Measurements from ENCODE around the gene ANKRD33B.

ANKRD33B gene

DNA sequence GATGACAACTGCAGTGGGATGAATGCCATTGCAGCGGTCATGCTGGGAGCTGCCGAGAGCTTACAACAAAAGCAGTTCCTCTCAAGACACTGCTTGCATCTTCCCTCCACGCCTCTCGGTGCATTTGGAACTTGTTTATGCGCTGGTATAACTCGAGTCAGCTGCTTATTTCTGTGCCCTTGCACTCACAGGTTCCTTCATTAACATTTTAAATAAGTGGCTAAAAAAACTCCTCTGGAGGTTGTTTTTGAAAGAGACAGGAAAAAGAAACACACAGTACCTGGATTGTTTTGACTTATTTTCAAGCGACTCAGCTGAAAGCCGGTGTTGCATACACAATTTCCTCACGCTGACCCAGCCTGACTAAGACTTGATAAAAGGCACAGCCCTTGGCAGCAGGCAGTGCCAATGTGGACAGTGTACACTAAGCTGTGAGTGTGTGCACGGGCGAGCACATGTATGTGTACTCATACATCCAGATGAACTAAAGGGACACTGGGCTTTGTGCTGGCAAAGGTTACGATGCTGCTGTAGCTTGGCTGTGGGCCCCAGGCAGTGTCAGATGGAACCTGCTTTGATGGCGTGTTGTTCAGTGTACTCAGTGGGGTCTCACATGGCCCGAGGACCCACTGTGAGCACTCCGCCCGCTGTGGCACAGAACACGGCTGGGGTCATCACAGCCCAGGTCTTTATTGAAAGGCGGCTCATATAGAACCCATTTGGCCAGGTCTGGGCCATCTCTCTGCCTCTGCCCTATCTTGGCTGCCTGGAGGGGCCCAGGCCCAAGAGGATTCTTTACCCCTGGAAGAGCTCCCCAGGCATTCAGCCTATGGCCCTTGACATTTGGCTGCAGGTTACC lies 92.3 kb downstream of the ANKRD33B start:
- DNase-seq (ENCODE audit: low read depth, low spot score), result no peak

DNA sequence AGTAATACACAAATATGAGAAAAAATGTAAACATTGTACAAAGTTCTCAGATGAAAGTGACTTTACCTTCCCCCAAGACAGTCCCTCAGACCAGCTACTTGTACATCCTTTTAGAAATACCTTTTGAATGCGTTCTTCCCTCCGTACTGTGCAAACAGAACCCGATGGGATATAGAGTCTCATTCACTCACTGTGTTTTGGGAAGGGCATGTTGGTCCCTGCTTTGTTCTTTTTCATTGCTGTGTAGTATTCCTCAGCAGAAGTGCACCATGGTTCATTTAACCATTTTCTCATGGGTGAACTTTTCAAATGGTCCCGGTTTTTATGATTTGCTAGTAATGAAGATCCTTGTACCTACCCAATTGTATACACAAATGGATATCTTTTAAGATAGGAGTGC lies 94.4 kb downstream of the ANKRD33B start:
- DNase-seq (ENCODE audit: low read depth, low spot score), result no peak

GRCh38 chr5:10660135-10660534 lies 96.3 kb downstream of the ANKRD33B start:
- no peak for DNase-seq (ENCODE audit: low read depth, low spot score)

GRCh38 chr5:10660720-10661387 lies 97.0 kb downstream of the ANKRD33B start:
- DNase-seq (ENCODE audit: low read depth, low spot score), result no peak

DNA sequence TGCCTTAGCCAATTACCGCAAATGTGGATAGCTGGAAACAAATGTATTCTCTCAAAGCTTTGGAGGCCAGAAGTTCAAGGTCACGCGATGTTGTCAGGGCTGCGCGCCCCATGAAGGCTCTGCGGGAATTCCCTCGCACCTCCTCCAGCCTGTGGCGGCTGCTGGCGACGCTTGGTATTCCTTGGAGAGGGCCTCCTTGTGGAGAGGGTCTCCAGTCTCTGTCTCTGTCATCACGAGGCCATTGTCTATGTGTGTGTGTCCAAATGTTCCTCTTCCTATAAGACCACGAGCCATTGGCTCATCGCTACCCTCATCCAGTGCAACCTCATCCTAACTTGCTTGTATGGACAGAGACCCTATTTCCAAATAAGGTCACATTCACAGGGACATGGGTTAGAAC lies 97.5 kb downstream of the ANKRD33B start:
- DNase-seq (ENCODE audit: low read depth, low spot score), result no peak

DNA sequence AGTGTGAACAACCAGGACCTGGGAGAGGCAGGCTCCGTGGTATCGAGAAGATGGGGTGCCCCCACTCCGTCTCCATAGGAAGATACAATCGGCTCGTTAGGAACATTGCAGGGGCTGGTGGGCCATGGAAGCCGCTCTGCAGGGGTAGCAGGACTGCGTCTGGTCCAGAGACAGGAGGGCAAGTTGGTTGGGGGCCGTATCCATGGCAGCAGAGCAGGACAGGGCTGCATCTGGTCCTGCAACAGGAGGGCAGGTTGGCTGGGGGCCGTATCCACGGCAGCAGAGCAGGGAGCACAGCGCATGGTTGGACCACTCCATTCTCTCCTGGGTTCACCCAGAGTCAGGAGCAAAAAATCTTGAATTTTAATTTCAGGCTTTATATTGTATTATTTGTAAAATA lies 98.2 kb downstream of the ANKRD33B start:
- no peak for DNase-seq (ENCODE audit: low read depth, low spot score)

DNA sequence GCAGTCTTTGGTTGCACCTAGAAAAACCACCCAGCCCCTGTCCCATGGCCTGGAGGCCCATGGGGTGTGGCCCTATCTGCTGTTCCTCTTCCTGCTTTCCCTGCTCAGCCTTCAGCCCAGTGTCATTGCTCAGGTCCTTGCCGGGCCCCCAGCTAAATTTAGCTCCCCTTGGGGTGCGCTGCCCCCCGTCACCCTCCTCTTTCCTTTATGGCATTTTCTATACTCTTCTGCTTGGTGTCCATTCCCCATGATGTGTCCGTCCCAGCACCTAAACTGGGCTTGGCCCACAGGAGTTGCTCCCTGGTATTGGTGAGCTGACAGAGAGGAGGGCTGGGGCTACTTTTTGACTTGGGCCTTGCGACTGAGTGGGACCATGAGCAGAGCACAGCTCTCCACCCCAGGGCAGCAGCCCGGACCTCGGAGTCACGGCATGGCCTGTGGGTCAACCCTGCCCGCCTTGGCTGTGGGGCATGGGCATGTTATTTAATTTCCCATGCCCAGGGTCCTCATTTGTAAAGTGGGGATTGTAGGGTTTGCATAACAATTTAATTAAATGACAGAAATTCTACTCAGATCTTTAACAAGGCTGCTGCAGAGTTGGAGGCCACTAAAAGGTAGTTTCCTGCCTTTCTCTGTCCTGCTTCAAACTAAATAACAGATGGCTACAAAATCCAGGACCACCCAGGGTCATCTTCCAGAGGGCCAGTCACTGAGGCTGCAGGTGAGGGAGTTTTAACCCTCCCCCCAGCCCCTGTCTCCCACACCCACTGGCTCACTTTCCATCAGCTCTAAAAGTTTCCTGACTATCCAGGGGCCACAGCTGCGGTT lies 99.0 kb downstream of the ANKRD33B start:
- no peak for DNase-seq (ENCODE audit: low read depth, low spot score)

DNA sequence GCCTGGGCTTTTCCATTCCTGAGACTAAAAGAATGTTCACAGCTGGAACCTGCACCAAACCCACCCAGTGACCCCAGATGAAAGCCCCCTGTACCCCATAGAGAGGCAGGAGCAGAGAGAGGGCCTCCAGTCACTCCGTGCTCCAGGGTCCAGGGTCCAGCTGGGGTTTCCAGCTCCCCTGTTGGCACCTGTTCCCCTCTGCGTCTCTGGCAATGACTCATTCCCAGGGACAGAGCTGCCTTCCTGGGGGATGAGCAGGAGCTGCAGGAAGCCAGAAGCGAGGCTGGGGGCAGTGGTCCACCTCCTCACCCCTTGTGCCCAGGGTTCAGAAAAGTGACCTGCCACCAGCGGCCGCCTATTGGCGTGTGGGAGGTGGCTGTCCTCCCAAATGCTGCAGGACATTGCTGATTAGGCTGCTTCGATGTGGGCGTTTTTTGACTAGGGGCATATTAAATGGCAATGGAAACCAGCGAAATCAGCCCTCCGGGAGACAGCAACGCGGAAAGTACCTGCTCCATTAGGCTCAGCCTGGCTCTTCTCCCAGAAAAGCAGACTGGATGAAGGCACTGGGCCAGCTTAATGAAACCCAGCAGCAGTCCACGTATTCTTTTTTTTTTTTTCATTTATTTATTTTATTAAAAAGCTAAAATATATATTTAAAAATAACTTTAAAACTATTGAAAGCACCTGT lies 99.8 kb downstream of the ANKRD33B start:
- DNase-seq (ENCODE audit: low read depth, low spot score), result peak; percentile 72

DNA sequence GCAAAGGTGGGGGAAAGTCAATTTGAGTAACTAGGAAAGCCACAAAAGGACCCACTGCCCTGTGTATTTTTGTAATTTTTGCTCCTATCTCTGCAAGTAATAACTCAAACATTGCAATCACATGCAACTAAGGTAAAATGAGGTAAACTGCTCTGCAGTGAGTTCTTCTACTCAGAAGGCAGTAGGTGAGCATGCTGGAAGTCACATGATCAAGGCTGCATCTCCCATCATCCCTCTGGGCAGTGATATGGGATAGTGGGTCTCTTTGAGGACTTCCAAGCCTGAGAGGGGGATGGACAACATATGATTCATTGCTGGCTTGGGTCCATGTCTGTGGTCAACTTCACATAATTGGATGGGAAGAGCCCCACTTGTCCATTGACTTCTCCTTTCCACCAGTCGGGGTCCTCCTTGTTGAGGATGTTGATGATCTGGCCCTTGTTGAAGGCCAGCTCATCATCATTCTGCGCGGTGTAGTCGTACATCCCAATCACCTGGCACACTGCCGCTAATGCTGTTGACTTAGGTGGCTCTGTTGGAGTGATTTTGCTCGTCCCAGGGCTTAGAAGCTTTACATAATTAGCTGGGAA lies 100.4 kb downstream of the ANKRD33B start:
- peak; percentile 42 for DNase-seq (ENCODE audit: low read depth, low spot score)

DNA sequence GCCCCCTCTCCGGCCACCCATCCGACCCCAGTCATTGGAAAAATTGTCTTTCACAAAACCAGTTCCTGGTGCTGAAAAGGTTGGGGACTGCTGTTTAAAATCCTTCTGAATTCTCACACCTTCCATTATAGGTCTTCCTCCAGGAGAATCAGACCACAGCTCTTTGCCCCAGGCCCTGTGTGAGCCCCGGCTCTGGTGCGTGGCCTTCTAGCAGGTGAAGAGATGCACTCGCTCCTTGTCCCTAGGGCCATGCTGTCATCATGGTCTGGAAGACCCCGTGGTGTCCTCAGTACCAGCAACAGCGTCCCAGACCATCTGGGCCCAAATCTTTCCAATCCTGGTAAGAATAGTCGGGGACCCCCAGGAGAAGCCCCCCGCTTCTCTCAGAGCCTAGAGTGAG lies 101.9 kb downstream of the ANKRD33B start:
- no peak for DNase-seq (ENCODE audit: low read depth, low spot score)

DNA sequence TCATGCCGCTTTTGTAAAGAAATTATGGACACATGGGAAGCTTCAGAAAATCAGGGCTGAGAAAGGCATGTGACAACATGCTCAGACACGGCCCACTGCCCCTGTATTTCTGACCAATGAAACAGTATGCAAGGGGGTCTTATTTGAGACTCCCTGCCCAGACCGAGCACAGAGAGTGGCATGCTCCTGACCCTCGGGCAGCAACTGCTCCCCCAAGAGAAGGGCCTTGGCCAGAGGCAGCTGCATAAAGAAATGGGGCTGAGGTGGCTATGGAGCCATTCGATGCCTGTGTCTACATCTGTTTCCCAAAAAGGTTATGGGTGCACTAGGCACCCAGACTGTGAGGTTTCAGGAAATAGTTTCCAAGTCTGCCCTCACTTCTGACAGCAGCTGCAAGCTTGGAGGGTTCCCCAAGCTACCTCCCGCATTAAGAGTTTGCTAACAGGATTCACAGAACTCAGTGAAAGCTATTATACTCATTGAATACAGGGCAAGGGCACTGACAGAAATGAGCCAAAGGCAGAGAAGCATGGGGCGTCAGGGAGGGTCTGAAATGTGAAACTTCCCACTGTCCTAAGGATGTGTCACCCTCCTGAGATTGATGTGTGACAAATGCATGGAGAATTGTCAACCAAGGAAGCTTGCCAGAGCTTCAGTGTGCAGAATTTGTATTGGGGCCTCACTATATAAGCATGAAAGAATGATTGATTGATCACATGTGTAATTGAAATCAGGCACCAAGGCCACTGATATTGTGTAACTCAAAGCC lies 102.8 kb downstream of the ANKRD33B start:
- no peak for DNase-seq (ENCODE audit: low read depth, low spot score)

DNA sequence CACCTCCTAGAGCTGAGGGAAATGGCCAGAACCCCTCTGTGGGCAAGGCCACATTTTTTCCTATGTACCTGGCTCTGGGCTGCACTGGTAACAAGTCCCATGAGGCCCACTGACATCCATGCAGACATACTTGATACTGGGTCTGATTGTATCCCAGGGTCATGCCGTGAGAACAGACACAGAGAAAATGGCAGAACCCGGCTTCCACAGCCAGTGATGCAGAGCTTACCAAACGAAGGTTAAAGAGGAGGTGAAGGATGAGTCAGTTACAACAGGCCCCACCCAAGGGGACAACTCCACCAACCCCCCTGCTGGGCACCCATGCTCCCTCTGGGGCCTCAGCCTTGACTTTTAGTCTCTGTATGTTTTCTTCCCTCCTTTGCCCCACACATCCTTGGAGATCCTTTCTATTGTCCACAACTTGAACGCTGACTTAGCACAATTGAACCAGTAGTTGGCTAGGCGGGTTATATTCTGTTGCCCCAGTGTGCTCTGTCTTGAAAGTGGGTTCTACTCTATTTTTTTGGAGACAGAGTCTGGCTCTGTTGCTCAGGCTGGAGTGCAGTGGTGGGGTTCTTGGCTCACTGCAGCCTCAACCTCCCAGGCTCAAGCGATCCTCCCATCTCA lies 103.7 kb downstream of the ANKRD33B start:
- DNase-seq (ENCODE audit: low read depth, low spot score), result no peak

GRCh38 chr5:10668697-10669096 lies 104.8 kb downstream of the ANKRD33B start:
- no peak for DNase-seq (ENCODE audit: low read depth, low spot score)

DNA sequence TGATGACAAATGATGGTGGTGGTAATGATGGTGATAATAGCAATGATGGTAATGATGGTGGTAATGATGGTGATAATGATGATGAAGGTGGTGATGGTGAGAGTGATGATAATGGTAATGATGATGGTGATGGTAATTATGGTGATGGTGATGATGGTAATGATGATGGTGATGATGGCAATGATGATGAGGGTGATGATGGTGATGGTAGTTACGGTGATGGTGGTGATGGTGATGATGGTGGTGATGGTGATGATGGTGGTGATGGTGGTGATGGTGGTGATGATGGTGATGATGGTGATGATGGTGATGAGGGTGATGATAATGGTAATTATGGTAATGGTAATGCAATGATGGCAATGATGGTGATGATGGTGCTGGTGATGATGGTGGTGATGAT lies 106.1 kb downstream of the ANKRD33B start:
- no peak for DNase-seq (ENCODE audit: low read depth, low spot score)

DNA sequence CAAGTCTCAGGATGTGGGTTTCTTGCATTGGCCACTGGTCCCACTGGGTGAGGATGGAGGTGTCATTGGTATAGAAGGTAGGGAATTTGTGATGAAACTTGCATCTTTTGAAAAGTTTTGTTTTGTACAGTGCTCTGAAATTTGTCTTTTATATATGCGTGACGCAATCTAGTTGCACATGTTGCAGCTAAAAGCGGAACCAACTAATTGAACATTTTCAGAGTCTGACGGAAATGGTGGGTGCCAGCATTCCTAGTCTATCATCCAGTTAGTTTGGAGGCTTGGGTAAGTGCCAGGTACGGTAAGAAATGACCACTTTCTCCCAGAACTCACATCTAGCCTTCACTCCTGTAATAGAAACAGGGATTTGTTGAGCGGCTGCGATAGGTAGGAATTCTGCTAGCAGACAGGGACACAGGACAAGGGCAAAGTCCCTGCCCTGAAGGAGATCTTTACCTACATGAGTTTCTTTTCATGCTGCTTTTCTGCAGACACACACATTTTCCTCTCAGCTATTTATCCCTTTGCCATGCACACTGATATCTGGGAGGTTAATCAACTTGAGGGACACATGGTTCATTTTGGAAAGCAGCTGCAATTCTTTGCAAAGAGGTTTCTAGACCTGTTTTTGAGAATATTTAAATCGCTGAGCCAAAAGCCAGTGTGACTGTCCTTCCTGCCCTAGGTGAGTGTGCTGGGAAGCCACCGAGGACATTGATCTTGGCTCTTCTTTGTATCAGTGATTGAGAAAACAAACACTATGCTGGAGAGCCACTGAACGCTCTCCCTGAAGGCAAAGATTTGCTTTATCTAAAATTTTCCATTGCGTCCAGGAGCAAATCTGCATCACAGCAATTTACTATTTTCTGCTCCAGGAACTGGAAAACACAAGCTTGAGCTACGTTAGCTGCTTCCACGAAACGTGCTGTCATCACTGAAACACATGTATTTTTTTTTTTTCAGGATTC lies 107.5 kb downstream of the ANKRD33B start:
- no peak for DNase-seq (ENCODE audit: low read depth, low spot score)

- no peak for DNase-seq (ENCODE audit: low read depth, low spot score)
Observed at GRCh38 chr5:10672146-10673016, 108.5 kb downstream of the ANKRD33B start.

DNA sequence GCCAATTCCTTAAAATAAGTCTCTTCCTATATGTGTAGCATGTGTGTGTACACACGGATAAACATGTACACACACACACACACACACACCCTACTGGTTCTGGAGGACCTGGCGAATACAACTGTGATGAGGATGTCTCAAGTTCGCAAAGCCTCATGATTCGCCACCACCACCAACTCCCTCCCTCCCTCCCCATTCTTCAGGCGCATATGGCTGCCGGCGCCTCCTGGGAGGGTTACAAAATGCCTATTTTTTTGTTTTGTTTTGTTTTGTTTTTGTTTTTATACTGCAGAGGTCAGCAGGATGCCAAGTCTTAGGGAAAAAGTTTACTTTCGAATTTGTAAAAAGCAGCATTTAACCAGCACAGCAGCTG lies 109.1 kb downstream of the ANKRD33B start:
- no peak for DNase-seq (ENCODE audit: low read depth, low spot score)

- no peak for DNase-seq (ENCODE audit: low read depth, low spot score)
Observed at GRCh38 chr5:10673407-10673806, 109.5 kb downstream of the ANKRD33B start.

Data from astrocyte of the hippocampus (primary cell).